ENCODE data around the gene CELF5.
"Not testable (repeated sequence)": the region's sequence is repeated elsewhere in the genome, so short reads cannot be mapped to it uniquely, and the experiment has no call there.

GRCh38 chr19:3290858-3291257 lies 66.4 kb downstream of the CELF5 start:
- not testable (repeated sequence) for TF ChIP-seq EZH2phosphoT487 (IDR thresholded peaks at IDR 0.05; ENCODE audit: borderline replicate concordance, low read depth, low read length); CTCF (conservative IDR thresholded peaks at IDR 0.05; ENCODE audit: low read length)

All from OCI-LY7 (cell line).